Astrocyte (in vitro differentiated cells and primary cell): ENCODE measurements around the gene NUBPL. TPM values are rescaled to one million over a fixed set of nuclear protein-coding genes. Genes with fewer than 3 reads are reported as not detected.

Experiments used
- DNase-seq: peaks from one replicate; pipeline ENCODE4 v3.0.0-alpha.2; 2010; ENCODE audit warnings: low read depth
- FAIRE-seq: peaks from 2 replicates; lab custom pipeline; 2011; peaks lifted over from hg19 to GRCh38; lab: Jason Lieb, UNC
- H2AFZ ChIP-seq: 2 replicates; pipeline ENCODE4 v1.6.0; 2012; ENCODE audit warnings: low read depth, low read length, inconsistent platforms
- H3K27ac ChIP-seq: 2 replicates; pipeline ENCODE4 v1.5.1; 2011; ENCODE audit warnings: low read depth, low read length, inconsistent platforms
- H3K27me3 ChIP-seq: 2 replicates; pipeline ENCODE4 v1.6.0; 2011; ENCODE audit warnings: low read length, inconsistent platforms; ENCODE audit not compliant: insufficient read depth
- H3K36me3 ChIP-seq: 2 replicates; pipeline ENCODE4 v1.5.1; 2011; ENCODE audit warnings: low read length, inconsistent platforms; ENCODE audit not compliant: insufficient read depth
- H3K4me1 ChIP-seq: 2 replicates; pipeline ENCODE4 v1.5.1; 2011; ENCODE audit warnings: low read length, inconsistent platforms; ENCODE audit not compliant: insufficient read depth
- H3K4me2 ChIP-seq: 2 replicates; pipeline ENCODE4 v1.6.0; 2012; ENCODE audit warnings: low read length, inconsistent platforms
- H3K4me3 ChIP-seq: 2 replicates; pipeline ENCODE4 v1.5.1; 2011; ENCODE audit warnings: low read depth, mild to moderate bottlenecking, low read length, inconsistent platforms; ENCODE audit not compliant: insufficient read depth
- H3K79me2 ChIP-seq: 2 replicates; pipeline ENCODE4 v1.6.0; 2012; ENCODE audit warnings: mild to moderate bottlenecking, low read length, inconsistent platforms; ENCODE audit not compliant: insufficient read depth
- H3K9ac ChIP-seq: 2 replicates; pipeline ENCODE4 v1.6.0; 2012; ENCODE audit warnings: mild to moderate bottlenecking, low read length, inconsistent platforms
- H3K9me3 ChIP-seq: 2 replicates; pipeline ENCODE4 v1.5.1; 2012; ENCODE audit warnings: low read depth, mild to moderate bottlenecking, low read length, inconsistent platforms; ENCODE audit not compliant: insufficient read depth
- H4K20me1 ChIP-seq: 2 replicates; pipeline ENCODE4 v1.6.0; 2012; ENCODE audit warnings: low read length, inconsistent platforms; ENCODE audit not compliant: insufficient read depth
- H3K27ac Mint-ChIP-seq: one replicate; pipeline ENCODE4 v1.8.0; 2021; ENCODE audit warnings: mild to moderate bottlenecking, mixed read lengths; ENCODE audit not compliant: unreplicated experiment
- H3K27me3 Mint-ChIP-seq: one replicate; pipeline ENCODE4 v1.8.0; 2021; ENCODE audit warnings: low read depth, mixed read lengths; ENCODE audit not compliant: unreplicated experiment
- H3K36me3 Mint-ChIP-seq: one replicate; pipeline ENCODE4 v1.8.0; 2021; ENCODE audit warnings: low read depth, mixed read lengths; ENCODE audit not compliant: unreplicated experiment
- H3K4me1 Mint-ChIP-seq: one replicate; pipeline ENCODE4 v1.8.0; 2021; ENCODE audit warnings: low read depth, mixed read lengths; ENCODE audit not compliant: unreplicated experiment
- H3K4me3 Mint-ChIP-seq: one replicate; pipeline ENCODE4 v1.8.0; 2021; ENCODE audit warnings: mild to moderate bottlenecking, moderate library complexity, mixed read lengths; ENCODE audit not compliant: unreplicated experiment
- H3K9me3 Mint-ChIP-seq: one replicate; pipeline ENCODE4 v1.8.0; 2021; ENCODE audit warnings: mild to moderate bottlenecking, mixed read lengths; ENCODE audit not compliant: unreplicated experiment
- CTCF ChIP-seq: IDR thresholded peaks from 2 replicates; pipeline ENCODE4 v1.5.1; 2011; ENCODE audit warnings: low read depth, mild to moderate bottlenecking, inconsistent platforms, low read length, moderate library complexity; ENCODE audit not compliant: insufficient read depth
- EZH2 ChIP-seq: IDR thresholded peaks from 2 replicates; pipeline ENCODE4 v1.6.1; 2012; ENCODE audit warnings: mild to moderate bottlenecking, low read length, inconsistent platforms; ENCODE audit not compliant: insufficient read depth
- total RNA-seq: library from RNA; stranded (reverse); gene quantifications from 2 replicates; pipeline ENCODE4 v1.2.1, GENCODE V29; 2021

Gene NUBPL
- total RNA-seq, 1 donor from 2014 or later, result 9.0 TPM

GRCh38 chr14:31876741-31877140 is 315.5 kb downstream of the NUBPL start:
- Histone ChIP-seq H3K36me3 (no peaks in the 10 kb centered on the region), H3K4me1 (peaks cover 14% of the 10 kb centered on the region), H3K9me3 (no peaks in the 10 kb centered on the region), H2AFZ (no peak overlapping the region), H3K79me2 (no peaks in the 10 kb centered on the region), H3K4me3 (no peak overlapping the region), H3K27ac (no peak overlapping the region), H3K4me2 (peak overlapping the region; percentile 55), H4K20me1 (no peaks in the 10 kb centered on the region), H3K27me3 (no peaks in the 10 kb centered on the region), H3K9ac (no peak overlapping the region)
- Mint-ChIP-seq H3K27me3 (no peaks in the 10 kb centered on the region), H3K4me1 (peaks cover 24% of the 10 kb centered on the region), H3K4me3 (no peak overlapping the region), H3K36me3 (no peaks in the 10 kb centered on the region), H3K9me3 (peaks cover 2% of the 10 kb centered on the region), H3K27ac (no peak overlapping the region)
- DNase-seq, result no peak
- TF ChIP-seq EZH2, result no peak
- no peak for TF ChIP-seq CTCF
- FAIRE-seq, result no peak

GRCh38 chr14:31877255-31877798 is 316.1 kb downstream of the NUBPL start:
- Histone ChIP-seq H2AFZ (peak overlapping the region; percentile 39), H3K4me3 (no peak overlapping the region), H3K36me3 (no peaks in the 10 kb centered on the region), H3K9ac (no peak overlapping the region), H3K27me3 (no peaks in the 10 kb centered on the region), H3K9me3 (no peaks in the 10 kb centered on the region), H3K4me2 (peak overlapping the region; percentile 55), H3K27ac (no peak overlapping the region), H3K79me2 (no peaks in the 10 kb centered on the region), H3K4me1 (peaks cover 18% of the 10 kb centered on the region), H4K20me1 (no peaks in the 10 kb centered on the region)
- peaks cover 2% of the 10 kb centered on the region for H3K9me3 Mint-ChIP-seq
- TF ChIP-seq CTCF (no peak), EZH2 (no peak)
- H3K27me3 Mint-ChIP-seq, result no peaks in the 10 kb centered on the region
- H3K4me3 Mint-ChIP-seq, result no peak overlapping the region
- DNase-seq (peak; percentile 16), FAIRE-seq (no peak)
- H3K36me3 Mint-ChIP-seq, result no peaks in the 10 kb centered on the region
- H3K27ac Mint-ChIP-seq, result no peak overlapping the region
- H3K4me1 Mint-ChIP-seq, result peaks cover 30% of the 10 kb centered on the region

- peaks cover 2% of the 10 kb centered on the region for H3K36me3 Mint-ChIP-seq
- Histone ChIP-seq H4K20me1 (no peaks in the 10 kb centered on the region), H3K27me3 (no peaks in the 10 kb centered on the region), H2AFZ (no peak overlapping the region), H3K4me3 (no peak overlapping the region), H3K27ac (no peak overlapping the region), H3K36me3 (no peaks in the 10 kb centered on the region), H3K4me1 (peaks cover 23% of the 10 kb centered on the region), H3K9me3 (no peaks in the 10 kb centered on the region), H3K4me2 (no peak overlapping the region), H3K79me2 (no peaks in the 10 kb centered on the region), H3K9ac (no peak overlapping the region)
- H3K9me3 Mint-ChIP-seq, result no peaks in the 10 kb centered on the region
- TF ChIP-seq EZH2, result no peak
- TF ChIP-seq CTCF, result no peak
- DNase-seq, result no peak
- no peak overlapping the region for H3K4me3 Mint-ChIP-seq
- peak overlapping the region; percentile 77 for H3K27ac Mint-ChIP-seq
- H3K27me3 Mint-ChIP-seq, result no peaks in the 10 kb centered on the region
- H3K4me1 Mint-ChIP-seq, result peaks cover 47% of the 10 kb centered on the region
- FAIRE-seq, result no peak
These were observed 318.6 kb downstream of the NUBPL start for GRCh38 chr14:31879661-31880348.
